ENCODE results near the gene DCLK3.

Gene DCLK3

DNA sequence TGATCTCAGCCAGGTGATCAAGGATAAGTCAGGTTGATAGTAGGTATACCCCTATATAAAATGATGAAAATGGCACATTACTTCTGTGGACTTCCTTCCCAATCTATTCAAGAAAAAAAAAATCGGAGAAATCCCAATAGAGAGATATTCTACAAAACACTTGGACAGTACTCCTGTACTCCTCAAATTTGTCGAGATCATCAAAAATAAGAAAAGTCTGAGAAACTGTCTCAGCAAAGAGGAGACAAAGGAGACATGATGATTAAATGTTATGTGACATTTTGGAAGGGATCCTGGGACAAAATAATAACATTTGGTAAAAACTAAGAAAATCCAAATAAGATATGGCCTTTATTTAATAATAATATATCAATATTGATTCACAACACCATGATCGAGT lies 94.6 kb downstream of the DCLK3 start:
- no peak for DNase-seq (ENCODE audit: low read depth)

DNA sequence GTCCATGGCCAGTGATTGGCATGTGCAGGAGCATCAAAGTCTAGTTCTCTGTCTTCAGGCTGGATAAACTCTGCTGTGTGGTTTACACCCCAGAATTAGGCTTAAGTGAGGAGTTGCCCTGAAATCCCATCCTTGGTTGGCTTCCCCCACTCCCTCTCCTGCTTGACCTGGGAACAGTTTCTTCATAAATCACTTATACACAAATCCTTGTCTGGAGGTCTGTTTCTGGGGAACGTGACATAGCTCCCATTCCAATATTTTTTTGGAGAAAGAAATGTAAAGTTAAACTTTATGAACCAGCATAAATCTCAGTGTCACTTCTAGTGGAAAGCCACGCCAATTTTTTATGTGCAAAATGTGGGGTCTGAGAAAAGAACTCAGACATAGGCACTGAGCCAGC lies 98.2 kb downstream of the DCLK3 start:
- no peak for DNase-seq (ENCODE audit: low read depth)

DNA sequence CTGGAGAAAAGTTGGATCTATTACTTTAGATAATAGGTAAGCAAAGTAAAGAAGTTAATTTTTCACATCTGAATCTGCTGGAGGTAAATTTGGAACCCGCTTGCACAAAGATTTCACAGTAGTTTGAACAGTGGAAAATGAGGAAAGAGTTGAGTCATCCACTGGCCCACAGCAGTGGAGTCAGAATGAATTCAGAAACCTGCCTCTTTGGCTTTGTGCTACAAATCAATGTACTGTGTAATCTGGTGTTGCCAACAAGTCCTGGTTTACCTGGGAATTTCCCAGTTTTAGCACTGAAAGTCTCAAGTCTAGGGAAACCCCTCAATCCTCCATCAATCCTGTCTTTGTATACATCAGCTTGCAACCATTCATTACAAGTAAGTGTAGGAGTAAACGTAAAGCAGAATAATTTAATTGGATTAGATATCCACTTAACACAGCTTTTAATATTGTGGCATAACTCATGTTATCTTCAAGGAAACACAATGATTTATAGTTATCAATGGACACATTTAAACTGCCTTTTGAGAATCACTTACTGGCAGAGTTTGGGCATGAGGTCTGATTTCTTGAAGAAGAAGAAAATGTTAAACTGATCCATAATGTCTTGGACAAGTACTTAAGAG lies 100.6 kb downstream of the DCLK3 start:
- no peak for DNase-seq (ENCODE audit: low read depth)

- no peak for DNase-seq (ENCODE audit: low read depth)
These were observed 101.7 kb downstream of the DCLK3 start for GRCh38 chr3:36662626-36663025.
